HepG2 (cell line): ENCODE data around the gene C2orf42. TPM values are rescaled to one million over a fixed set of nuclear protein-coding genes. Genes with fewer than 3 reads are reported as not detected.
A peak's percentile ranks its signal among the peaks of the same experiment; 100 is the strongest.

ENCODE experiments used
- ATAC-seq: fragments of 200-7000 bp; cut with Tn5 transposase; 3 replicates; pipeline ENCODE4 v1.9.1; 2020; ENCODE audit warnings: mild to moderate bottlenecking, moderate library complexity
- BruUV-seq: library from RNA; stranded (reverse); fragments of 400-500 nt; replicated peaks from 2 replicates; lab custom pipeline; 2021; lab: Mats Ljungman, UMichigan
- CTCF ChIA-PET: fragments of 300-600 bp; formaldehyde crosslinking; extraction: SDS; loops from one replicate; lab custom pipeline; 2021; ENCODE audit warnings: low total read pairs, inconsistent platforms, low intra/inter-chr PET ratio; lab: Yijun Ruan, JAX
- POLR2A ChIA-PET: fragments of 350-600 bp; sonication (Branson Sonifier 250); formaldehyde crosslinking; loops from one replicate; lab custom pipeline; 2020; ENCODE audit warnings: antibody characterized with exemption, inconsistent platforms; lab: Yijun Ruan, JAX
- DNase-seq: peaks from one replicate; pipeline ENCODE4 v3.0.0-alpha.2; 2015; ENCODE audit warnings: low spot score
- FAIRE-seq: peaks from 3 replicates; lab custom pipeline; 2011; peaks lifted over from hg19 to GRCh38; lab: Jason Lieb, UNC
- H2AFZ ChIP-seq: one replicate; pipeline ENCODE4 v1.6.1; 2011; ENCODE audit warnings: low read length, inconsistent platforms
- H3K27ac ChIP-seq: fragments of 300-600 bp; 3 replicates; pipeline ENCODE4 v1.8.0; 2011; ENCODE audit warnings: mixed run types, mild to moderate bottlenecking, mixed read lengths, low read length, inconsistent platforms; ENCODE audit not compliant: insufficient read depth; ENCODE audit errors: extremely low read length
- H3K27me3 ChIP-seq, 2 experiments: fragments of 200-600 bp in 1 of 2; 2 replicates in 1 of 2; 3 replicates in 1 of 2; pipeline versions ENCODE4 v1.6.0 to v1.8.0; 2011; ENCODE audit warnings: low read length in 2 of 2, mild to moderate bottlenecking in 2 of 2, moderate library complexity in 2 of 2, inconsistent platforms in 1 of 2; ENCODE audit not compliant: insufficient read depth in 2 of 2, control insufficient read depth in 1 of 2
- H3K36me3 ChIP-seq, 2 experiments: fragments of 200-600 bp in 1 of 2; replicated peaks in 1 of 2; 2 replicates in 1 of 2; 3 replicates in 1 of 2; pipeline versions ENCODE4 v1.5.1 to v1.8.0; 2011; ENCODE audit warnings: low read length in 2 of 2, inconsistent platforms in 1 of 2; ENCODE audit not compliant: insufficient read depth in 2 of 2, control insufficient read depth in 1 of 2
- H3K4me1 ChIP-seq: 2 replicates; pipeline ENCODE4 v1.5.1; 2012; ENCODE audit warnings: low read length, inconsistent platforms; ENCODE audit not compliant: insufficient read depth
- H3K4me2 ChIP-seq: 2 replicates; pipeline ENCODE4 v1.6.0; 2011; ENCODE audit warnings: low read depth, low read length, inconsistent platforms
- H3K4me3 ChIP-seq, 3 experiments: fragments of 200-600 bp in 1 of 3; sonication (generic), shearing (Covaris generic) in 1 of 3; replicated peaks in 1 of 3; 2 replicates each; pipeline ENCODE4 v1.5.1; 2011 to 2016; ENCODE audit warnings: low read length in 3 of 3, inconsistent platforms in 2 of 3, low read depth in 2 of 3, mild to moderate bottlenecking in 2 of 3, control low read depth in 1 of 3, mixed read lengths in 1 of 3; ENCODE audit not compliant: insufficient read depth in 1 of 3
- H3K79me2 ChIP-seq: one replicate; pipeline ENCODE4 v1.6.1; 2011; ENCODE audit warnings: low read length, inconsistent platforms; ENCODE audit not compliant: insufficient read depth
- H3K9ac ChIP-seq: 2 replicates; pipeline ENCODE4 v1.6.0; 2011; ENCODE audit warnings: mild to moderate bottlenecking, low read depth, low read length, inconsistent platforms; ENCODE audit not compliant: insufficient read depth
- H3K9me3 ChIP-seq: 2 replicates; pipeline ENCODE4 v1.5.1; 2012; ENCODE audit warnings: mild to moderate bottlenecking, low read length
- H4K20me1 ChIP-seq: 2 replicates; pipeline ENCODE4 v1.6.0; 2011; ENCODE audit warnings: inconsistent platforms, mild to moderate bottlenecking, low read length, moderate library complexity; ENCODE audit not compliant: insufficient read depth
- CBX5 ChIP-seq: sonication (generic); formaldehyde crosslinking; IDR thresholded peaks from 2 replicates; pipeline ENCODE4 v1.4.0; 2020; ENCODE audit warnings: missing genetic modification reagents, borderline replicate concordance
- DRAP1 ChIP-seq: IDR thresholded peaks from 2 replicates; pipeline ENCODE4 v1.6.1; 2016; ENCODE audit warnings: missing genetic modification reagents, missing compliant biosample characterization
- FOXP4 ChIP-seq: sonication (generic); formaldehyde crosslinking; IDR thresholded peaks from 2 replicates; pipeline ENCODE4 v1.4.0; 2020; ENCODE audit warnings: missing genetic modification reagents
- MTA1 ChIP-seq: sonication (generic); formaldehyde crosslinking; IDR thresholded peaks from 2 replicates; pipeline ENCODE4 v1.4.0; 2020; ENCODE audit warnings: missing genetic modification reagents, mild to moderate bottlenecking, borderline replicate concordance
- NR2F6 ChIP-seq, 2 experiments: IDR thresholded peaks; 2 replicates each; pipeline ENCODE4 v1.6.1; 2016; ENCODE audit warnings: antibody characterized with exemption in 1 of 2, mild to moderate bottlenecking in 1 of 2
- ZNF501 ChIP-seq: sonication (generic); formaldehyde crosslinking; IDR thresholded peaks from 2 replicates; pipeline ENCODE4 v1.5.1; 2020; ENCODE audit warnings: mild to moderate bottlenecking, moderate library complexity, missing genetic modification reagents
- WGBS: methylation state at CpG from one replicate; pipeline ENCODE4 v1.1.6; 2017; ENCODE audit warnings: low lambda C conversion rate; 5-methylcytosine and 5-hydroxymethylcytosine counted together
- in situ Hi-C: cut with HindIII; loops from 2 replicates; pipeline ENCODE4 v1.10.0; 2017; ENCODE audit warnings: low pct_unique_long_range_greater_than_20kb; ENCODE audit not compliant: extremely low pct_ligation_motif_present
- intact Hi-C: fragments of 100-400 bp; cut with micrococcal nuclease; formaldehyde crosslinking; loops from one replicate; pipeline ENCODE4 v1.10.0; 2022; ENCODE audit not compliant: unreplicated experiment
- polyA plus RNA-seq, 8 experiments: library from polyadenylated mRNA; depleted of rRNA in 3 of 8; stranded (reverse) in 7 of 8; unstranded in 1 of 8; fragments of >200 nt; fragmentation: Illumina TruSeq in 4 of 8; extraction: Trizol in 4 of 8; gene quantifications; 2 replicates each; pipeline versions ENCODE4 v1.2.1 to v1.2.3, GENCODE V29; 2011 to 2016; ENCODE audit warnings: low read depth in 4 of 8, missing spikeins in 1 of 8, mixed read lengths in 1 of 8; ENCODE audit not compliant: insufficient read depth in 1 of 8
- total RNA-seq, 5 experiments: library from RNA; depleted of rRNA; stranded (reverse); fragments of >200 nt; fragmentation: Illumina TruSeq; extraction: Trizol; gene quantifications; 2 replicates each; pipeline ENCODE4 v1.2.3, GENCODE V29; 2016; ENCODE audit warnings: low read depth in 1 of 5
- TF ChIP-seq, protein P1 (sequence below): sonication (generic); formaldehyde crosslinking; IDR thresholded peaks from 2 replicates; pipeline ENCODE4 v1.4.0; 2020; ENCODE audit warnings: mild to moderate bottlenecking, missing genetic modification reagents
- TF ChIP-seq, protein P2 (sequence below): sonication (generic); formaldehyde crosslinking; IDR thresholded peaks from 2 replicates; pipeline ENCODE4 v1.4.0; 2020; ENCODE audit warnings: missing genetic modification reagents, borderline replicate concordance
- TF ChIP-seq, protein P3 (sequence below): sonication (generic); formaldehyde crosslinking; IDR thresholded peaks from 2 replicates; pipeline ENCODE4 v1.4.0; 2020; ENCODE audit warnings: missing genetic modification reagents

The C2orf42 gene
- total and polyA plus RNA-seq, 2 of the 13 experiments (the other 11 are each of a cell fraction or from before 2014, with no cell fraction given): 9.3 to 9.9 TPM

DNA sequence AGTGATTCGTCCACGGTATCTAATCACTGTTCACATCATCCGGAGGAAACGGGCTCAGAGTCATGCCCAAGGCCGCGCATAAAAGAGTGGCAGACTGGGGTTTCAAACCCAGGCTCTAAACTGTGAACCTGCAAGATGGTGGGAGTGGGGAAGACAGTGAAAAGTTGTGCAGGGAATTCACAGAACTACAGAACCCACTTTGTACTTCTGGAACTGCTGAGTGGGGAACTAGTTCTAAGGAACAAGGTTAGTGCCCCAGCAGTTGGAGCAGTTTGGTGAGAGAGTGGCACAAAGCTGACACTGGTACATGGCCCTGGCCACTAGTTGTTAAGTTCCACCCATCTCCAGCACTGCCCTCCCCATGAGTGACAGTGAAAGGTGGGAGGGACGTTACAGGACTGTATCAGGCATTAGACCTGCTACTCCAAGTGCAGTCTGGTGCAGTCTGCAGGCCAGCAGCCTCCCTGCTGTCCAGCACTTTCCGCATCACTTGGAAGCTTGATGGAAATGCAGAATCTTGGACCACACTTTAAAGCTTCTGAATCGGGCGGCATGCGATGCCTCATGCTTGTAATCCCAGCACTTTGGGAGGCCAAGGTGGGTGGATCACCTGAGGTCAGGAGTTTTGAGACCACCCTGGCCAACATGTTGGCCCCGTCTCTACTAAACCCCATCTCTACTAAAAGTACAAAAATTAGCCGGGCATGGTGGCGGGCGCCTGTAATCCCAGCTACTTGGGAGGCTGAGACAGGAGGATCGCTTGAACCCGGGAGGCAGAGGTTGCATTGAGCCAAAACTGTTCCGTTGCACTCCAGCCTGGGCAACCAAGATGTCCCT lies 47.3 kb downstream of the C2orf42 start:
- Histone ChIP-seq H4K20me1 (no peaks in the 10 kb centered on the region), H3K9me3 (no peaks in the 10 kb centered on the region), H3K27me3 (no peaks in the 10 kb centered on the region), H3K27ac (peak overlapping the region; percentile 74), H3K4me1 (peaks cover 51% of the 10 kb centered on the region), H3K9ac (peak overlapping the region; percentile 80), H2AFZ (no peak overlapping the region), H3K4me3 (peak overlapping the region; percentile 43 to 67 (median 61)), H3K4me2 (peak overlapping the region; percentile 90), H3K36me3 (no peaks in the 10 kb centered on the region), H3K79me2 (peaks cover 8% of the 10 kb centered on the region)
- WGBS: 69% methylated on average over 18 of the region's 18 CpGs
- DNase-seq: peak; percentile 74
- intact Hi-C loops (loop anchor here (2.0 to 5.0 kb wide), 2 partner anchors 47 to 76 kb away; partner anchors contain the start of gene C2orf42), in situ Hi-C loops (loop anchor here (5.0 kb wide), 2 partner anchors 56 to 231 kb away; partner anchors contain the start of gene PCBP1)
- peak; percentile 44 for ATAC-seq
- POLR2A ChIA-PET: interaction anchor here (0.6 to 10.5 kb wide), 22 partner anchors 11 to 419 kb away, joined by 3 to 124 read pairs (median 4); partner anchors contain the start of genes C2orf42, MXD1, PCBP1 and PCYOX1
- FAIRE-seq: peak; percentile 80
- CTCF ChIA-PET: interaction anchor here (0.9 to 2.1 kb wide), 2 partner anchors 231 kb away, joined by 4 to 15 read pairs; no protein-coding TSS in a partner anchor
- TSS peak; percentile 100 for BruUV-seq
- no peak for TF ChIP-seq NR2F6 (IDR thresholded peaks at IDR 0.05)
- no peak for TF ChIP-seq NR2F6 (CRISPR knock-in tag; IDR thresholded peaks at IDR 0.05)
- TF ChIP-seq FOXP4: 0 out of 2 replicates have a peak, but pooled peaks have one; percentile 22
- TF ChIP-seq DRAP1: peak; percentile 66
- no peak for TF ChIP-seq CBX5 (CRISPR knock-in tag)
- TF ChIP-seq, protein P1, sequence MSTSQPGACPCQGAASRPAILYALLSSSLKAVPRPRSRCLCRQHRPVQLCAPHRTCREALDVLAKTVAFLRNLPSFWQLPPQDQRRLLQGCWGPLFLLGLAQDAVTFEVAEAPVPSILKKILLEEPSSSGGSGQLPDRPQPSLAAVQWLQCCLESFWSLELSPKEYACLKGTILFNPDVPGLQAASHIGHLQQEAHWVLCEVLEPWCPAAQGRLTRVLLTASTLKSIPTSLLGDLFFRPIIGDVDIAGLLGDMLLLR: no peak; the same call in 1 of the 2 replicates
- TF ChIP-seq MTA1 (CRISPR knock-in tag): peak; percentile 62; the same call in 1 of the 2 replicates
- TF ChIP-seq, protein P2, sequence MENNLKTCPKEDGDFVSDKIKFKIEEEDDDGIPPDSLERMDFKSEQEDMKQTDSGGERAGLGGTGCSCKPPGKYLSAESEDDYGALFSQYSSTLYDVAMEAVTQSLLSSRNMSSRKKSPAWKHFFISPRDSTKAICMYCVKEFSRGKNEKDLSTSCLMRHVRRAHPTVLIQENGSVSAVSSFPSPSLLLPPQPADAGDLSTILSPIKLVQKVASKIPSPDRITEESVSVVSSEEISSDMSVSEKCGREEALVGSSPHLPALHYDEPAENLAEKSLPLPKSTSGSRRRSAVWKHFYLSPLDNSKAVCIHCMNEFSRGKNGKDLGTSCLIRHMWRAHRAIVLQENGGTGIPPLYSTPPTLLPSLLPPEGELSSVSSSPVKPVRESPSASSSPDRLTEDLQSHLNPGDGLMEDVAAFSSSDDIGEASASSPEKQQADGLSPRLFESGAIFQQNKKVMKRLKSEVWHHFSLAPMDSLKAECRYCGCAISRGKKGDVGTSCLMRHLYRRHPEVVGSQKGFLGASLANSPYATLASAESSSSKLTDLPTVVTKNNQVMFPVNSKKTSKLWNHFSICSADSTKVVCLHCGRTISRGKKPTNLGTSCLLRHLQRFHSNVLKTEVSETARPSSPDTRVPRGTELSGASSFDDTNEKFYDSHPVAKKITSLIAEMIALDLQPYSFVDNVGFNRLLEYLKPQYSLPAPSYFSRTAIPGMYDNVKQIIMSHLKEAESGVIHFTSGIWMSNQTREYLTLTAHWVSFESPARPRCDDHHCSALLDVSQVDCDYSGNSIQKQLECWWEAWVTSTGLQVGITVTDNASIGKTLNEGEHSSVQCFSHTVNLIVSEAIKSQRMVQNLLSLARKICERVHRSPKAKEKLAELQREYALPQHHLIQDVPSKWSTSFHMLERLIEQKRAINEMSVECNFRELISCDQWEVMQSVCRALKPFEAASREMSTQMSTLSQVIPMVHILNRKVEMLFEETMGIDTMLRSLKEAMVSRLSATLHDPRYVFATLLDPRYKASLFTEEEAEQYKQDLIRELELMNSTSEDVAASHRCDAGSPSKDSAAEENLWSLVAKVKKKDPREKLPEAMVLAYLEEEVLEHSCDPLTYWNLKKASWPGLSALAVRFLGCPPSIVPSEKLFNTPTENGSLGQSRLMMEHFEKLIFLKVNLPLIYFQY (CRISPR knock-in tag): no peak
- TF ChIP-seq ZNF501 (CRISPR knock-in tag): peak; percentile 73; the same call in 1 of the 2 replicates
- TF ChIP-seq, protein P3, sequence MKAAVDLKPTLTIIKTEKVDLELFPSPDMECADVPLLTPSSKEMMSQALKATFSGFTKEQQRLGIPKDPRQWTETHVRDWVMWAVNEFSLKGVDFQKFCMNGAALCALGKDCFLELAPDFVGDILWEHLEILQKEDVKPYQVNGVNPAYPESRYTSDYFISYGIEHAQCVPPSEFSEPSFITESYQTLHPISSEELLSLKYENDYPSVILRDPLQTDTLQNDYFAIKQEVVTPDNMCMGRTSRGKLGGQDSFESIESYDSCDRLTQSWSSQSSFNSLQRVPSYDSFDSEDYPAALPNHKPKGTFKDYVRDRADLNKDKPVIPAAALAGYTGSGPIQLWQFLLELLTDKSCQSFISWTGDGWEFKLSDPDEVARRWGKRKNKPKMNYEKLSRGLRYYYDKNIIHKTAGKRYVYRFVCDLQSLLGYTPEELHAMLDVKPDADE (CRISPR knock-in tag): no peak
